GM21737 (cell line): ENCODE results near the gene KRT36.

Source experiments
- ATAC-seq: cut with Tn5 transposase; IDR thresholded peaks from one replicate; pipeline ENCODE4 v1.9.1; 2021; ENCODE audit warnings: mild to moderate bottlenecking, moderate library complexity; ENCODE audit not compliant: unreplicated experiment

KRT36 gene

DNA sequence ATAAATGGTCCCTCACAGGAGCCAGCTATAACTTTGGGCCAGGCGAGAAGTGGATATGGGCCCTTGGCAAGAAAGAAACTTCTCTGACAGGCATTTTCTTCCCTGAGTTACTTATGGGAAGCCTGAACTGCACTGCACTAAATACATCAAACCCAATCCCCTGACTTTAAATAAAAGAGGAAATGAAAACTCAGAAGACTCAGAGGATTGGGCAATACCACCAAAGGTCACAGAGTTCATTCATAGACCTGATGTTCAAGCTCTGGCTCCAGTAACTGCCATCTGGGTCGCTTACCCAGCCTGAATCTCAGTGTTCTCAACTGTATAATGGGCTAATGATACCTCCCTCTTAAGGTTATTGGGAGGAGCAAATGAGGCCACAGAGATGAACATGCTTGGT is 9.6 kb downstream of the KRT36 start:
- ATAC-seq, result no peak

DNA sequence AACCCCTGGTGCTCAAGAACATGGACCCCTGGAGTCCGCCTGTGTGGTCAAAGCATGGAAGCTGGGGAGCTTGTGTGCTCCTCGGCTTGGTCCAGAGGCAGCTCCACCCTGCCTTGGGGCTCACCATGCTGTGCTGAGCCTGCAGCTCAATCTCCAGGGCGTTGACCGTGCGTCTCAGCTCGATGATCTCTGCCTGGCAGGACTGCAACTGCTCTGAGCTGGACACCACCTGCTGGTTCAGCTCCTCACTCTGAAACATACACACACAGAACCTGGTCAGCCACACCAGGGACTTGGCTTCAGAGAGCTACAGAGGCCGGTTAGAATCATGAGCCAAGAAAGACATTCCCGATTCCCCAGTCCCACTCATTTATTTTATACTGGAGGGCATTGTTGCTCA is 11.5 kb downstream of the KRT36 start:
- no peak for ATAC-seq

DNA sequence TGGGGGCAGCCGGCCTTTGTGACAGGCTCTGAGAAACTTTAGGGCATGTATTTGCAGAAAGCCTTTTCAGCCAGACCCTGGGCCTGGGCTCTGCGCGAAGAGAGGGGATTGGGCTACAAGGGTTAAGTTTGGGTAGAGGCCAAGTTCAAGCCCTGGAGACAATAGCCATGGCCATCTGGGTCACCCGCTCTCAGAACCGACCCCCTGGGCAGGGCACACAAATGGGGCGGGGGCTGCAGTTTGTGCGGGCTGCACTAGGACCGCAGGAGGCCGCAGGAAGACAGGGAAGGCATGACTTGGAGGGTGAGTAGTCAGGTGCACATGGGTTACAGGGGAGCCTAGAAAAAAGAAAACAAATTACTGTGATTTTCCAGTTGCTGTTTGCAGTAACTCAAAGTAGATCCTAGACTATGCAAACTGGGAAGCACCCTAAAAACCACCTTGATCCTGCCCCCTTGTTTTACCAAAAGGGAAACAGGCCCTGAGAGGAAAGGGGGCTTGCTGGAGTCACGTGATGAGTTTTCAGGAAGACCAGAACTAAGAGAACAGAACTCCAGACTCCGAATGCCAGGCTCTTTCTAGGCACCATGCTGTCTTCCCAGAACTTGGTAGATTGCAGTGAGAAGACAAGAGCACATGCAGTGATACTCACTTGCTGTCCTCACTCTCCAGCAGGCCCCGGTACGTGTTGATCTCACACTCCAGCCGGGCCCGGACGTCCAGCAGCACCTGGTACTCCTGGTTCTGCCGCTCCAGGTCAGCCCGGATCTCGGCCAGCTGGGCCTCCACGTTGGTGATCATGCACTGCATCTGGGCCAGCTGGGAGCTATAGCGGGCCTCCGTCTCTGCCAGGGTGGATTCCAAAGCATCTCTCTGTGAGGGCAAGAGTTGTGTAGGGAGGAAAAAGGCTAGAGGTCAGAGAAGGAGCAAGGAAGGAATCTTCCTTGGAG is 12.6 kb downstream of the KRT36 start:
- no peak for ATAC-seq

DNA sequence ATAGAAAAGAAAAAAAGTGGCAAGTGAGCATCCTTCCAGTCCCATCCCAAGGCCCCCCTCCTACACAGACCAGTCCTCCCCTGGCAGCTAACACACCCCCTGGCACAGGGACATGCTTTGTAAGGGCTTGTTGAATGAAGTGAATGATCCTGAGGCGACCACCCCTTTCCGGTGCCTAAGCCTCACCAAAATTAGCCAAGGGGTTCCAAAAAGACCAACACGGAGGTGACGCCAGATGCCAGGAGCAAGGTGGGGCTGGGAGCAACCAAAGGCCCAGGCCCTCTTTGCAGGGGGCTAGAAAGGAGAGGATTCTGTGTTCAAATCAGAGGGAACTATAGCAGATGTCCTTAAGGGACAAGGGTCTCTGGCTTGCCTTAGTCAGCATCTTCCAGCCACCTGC is 14.3 kb downstream of the KRT36 start:
- no peak for ATAC-seq

DNA sequence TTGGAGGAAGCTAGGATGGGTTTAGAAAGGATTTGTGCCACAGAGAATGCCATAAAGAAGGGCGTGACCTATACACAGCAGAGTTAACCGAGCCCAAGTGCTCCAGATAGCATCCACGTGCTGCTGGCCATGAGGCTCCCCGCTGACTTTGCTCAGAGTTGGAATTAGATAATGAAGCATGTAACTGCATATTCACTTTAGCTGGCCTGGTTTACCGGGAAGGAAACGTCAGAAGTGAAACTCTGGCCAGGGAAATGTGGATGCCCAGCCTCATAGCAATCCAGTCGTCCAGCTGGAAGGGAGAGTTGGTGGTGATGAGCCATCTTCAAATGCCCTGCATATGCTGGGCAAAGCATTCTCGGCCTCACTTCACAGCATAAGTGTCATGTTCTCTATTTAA is 14.8 kb downstream of the KRT36 start:
- ATAC-seq, result no peak

DNA sequence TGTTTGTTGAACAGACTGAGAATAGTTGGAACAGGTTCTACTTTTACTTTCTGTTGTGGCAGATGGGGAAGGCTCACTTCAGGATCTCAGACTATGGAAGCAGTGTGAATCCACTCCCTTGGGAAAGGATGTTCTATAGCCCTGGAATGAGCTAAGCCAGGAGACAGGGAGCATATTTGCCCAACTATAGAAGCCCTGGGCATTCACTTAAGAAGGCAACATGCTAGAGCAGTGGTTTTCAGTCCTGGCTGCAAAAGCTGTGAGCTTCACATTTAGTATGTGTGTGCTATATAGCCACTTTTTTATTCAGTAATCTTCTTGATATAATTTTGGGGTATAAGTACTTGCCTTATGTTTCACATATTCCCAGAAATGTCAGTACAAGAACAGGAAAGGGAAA is 21.4 kb downstream of the KRT36 start:
- no peak for ATAC-seq

DNA sequence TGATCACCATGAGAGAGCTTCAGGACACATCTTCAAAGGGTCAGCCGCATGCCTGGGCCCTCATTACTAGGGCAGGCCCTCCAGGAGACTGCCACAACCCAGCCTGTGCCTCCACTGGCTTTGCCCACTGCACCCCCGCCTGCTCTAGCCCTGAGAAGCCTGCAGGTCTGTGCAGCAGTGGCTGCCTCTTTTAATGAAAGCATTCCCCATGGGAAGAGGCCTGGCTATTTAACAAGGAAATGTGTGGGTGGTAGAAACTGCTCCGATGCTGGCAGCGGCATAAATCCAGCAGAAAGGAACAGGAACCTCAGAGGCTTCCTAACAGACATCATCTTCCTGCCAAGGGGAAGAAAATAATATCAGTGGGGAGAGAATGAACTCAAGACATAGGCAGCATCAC is 22.1 kb downstream of the KRT36 start:
- ATAC-seq, result no peak

DNA sequence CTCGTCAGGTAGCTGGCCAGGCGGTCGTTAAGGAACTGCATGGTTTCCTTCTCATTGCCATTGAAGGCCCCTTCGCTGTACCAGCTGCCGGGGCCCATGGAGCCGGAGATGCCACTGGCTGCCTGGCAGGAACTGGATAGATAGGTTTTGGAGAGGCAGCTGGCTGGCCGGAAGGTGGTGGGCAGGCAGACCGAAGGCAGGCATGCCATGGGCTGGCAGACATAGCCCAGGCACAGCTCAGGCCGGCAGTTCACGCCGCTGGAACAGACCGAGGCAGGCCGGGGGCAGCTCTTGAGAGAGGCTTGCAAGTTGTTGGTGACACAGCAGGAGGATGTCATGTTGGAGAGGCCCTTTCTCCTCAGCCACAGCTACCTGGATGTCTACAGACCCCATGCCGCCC is 22.7 kb downstream of the KRT36 start, which contains the start of gene KRT32:
KRT32 (minus strand) TSS at position 399 of the 400 bp plus-strand sequence; CDS start at position 338, 61 bp downstream.
- ATAC-seq, result no peak

DNA sequence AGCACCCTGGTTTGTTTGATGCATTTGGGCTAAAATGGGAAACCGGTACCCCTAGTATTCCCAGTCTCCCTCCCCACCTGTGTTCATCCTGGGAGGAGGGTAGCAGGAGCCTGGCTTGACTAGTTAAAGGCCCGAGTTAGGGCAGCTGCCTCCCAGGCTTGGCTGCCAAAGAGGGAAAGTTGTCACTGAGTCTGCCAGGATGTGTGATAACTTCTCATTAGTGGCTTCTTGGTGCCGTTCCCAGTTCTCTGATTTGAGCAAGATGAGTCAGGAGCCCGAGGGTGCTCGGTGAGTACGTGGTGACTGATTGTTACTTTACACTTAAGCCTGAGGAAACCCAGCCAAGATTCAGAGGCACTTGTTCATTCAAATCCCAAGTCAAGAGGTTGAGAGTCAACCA is 25.0 kb downstream of the KRT36 start:
- ATAC-seq, result no peak

DNA sequence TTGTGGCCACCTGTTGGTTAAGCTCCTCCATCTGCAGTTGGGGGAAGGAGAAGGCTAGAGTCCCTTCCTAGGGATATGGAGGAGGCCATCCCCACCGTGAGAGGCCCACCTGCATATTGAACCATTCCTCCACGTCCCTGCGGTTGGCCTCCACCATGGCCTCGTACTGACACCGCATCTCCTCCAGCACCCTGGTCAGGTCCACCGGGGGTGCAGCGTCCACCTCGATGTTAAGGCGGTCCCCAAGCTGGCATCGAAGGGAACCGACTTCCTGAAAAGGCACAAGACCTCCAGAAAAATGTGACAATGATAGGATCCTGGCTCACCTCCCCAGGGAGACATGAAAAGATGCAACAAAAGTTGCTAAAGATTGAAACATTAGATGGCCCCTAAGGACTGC is 25.5 kb downstream of the KRT36 start:
- no peak for ATAC-seq

DNA sequence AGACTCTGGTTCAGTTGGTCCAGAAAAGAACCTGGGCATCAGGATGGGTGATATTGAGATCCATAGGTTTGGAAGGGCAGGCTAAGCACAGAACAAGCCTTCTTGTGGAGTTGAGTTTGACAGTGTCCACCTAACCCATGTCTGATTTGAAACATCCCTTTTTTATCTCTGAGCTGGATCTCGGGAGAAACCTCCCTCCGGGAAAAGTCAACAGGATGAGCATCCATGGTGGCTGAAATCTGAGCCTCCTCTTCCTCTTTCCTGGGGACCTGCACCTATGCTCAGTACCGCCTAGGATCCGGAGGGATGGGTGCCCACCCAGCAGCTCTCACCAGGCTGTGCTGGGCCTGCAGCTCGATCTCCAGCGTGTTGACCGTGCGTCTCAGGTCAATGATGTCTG is 26.0 kb downstream of the KRT36 start:
- no peak for ATAC-seq

DNA sequence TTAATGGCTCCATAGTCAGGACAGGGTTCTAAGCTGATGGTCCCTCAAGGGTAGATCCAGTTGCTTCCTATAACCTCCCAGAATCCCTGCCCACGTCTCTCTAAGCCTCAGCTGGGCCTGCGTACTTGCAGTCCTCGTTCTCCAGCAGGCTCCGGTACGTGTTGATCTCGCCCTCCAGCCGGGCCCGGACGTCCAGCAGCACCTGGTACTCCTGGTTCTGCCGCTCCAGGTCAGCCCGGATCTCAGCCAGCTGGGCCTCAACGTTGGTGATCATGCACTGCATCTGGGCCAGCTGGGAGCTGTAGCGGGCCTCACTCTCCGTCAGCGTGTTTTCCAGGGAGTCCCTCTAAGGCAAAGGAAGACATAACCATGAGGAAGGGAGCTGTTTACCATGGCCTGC is 27.0 kb downstream of the KRT36 start:
- ATAC-seq, result no peak

DNA sequence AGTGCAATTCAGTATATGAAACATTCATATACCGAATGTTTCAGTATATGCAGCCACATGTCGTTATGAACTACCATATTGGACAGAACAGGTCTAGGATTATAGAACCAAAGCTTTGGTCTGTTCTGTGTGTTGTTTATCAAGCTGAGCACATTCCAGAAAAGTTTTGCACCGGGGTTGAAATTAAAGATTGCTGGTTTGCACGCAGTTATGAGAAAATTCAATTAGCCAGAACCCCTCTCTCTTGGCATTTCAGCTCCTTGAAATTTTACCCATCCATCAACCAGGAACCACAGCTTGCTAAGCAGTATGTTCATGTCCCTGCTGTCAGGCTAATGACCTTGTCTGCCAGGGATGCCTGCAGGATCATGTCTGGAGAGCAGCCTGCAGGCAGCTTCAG is 32.0 kb downstream of the KRT36 start:
- no peak for ATAC-seq

DNA sequence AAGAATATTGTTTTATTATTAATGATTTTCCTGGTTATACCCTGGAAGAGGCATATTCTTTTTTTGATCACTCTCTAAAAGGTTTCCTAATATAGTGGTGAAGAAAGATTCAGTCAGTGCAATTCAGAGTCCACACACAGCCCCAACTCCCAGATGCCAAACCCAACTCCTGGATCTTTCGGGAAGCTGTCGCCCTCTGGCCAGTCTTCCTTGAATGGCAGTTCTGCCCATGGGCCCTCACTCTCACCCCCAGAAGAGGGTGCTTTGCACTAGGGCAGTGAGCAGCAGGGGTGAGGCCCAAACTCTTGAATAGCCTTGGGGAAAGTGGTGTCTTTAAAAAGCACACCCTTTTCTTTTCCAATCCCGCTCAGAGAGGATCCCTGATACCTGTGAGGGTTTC is 33.5 kb downstream of the KRT36 start:
- ATAC-seq, result no peak

DNA sequence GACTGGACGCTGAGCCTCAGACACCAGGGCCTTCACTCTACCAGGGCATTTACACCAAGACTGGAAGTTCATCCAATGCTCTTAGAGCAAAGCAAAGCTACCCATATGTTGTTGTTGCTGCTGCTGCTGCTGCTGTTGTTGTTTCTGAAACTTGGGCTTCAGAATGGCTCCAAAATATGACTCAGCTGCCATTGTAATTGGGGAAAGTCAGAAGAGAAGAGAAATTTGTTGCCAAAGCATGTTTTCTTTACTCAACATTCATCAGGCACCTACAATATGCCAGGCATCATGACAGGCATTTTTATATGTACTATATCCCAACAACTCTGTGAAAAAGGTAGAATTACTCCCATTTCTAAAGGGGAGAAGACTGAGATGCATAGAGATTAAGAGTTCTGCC is 34.5 kb downstream of the KRT36 start:
- ATAC-seq, result no peak

DNA sequence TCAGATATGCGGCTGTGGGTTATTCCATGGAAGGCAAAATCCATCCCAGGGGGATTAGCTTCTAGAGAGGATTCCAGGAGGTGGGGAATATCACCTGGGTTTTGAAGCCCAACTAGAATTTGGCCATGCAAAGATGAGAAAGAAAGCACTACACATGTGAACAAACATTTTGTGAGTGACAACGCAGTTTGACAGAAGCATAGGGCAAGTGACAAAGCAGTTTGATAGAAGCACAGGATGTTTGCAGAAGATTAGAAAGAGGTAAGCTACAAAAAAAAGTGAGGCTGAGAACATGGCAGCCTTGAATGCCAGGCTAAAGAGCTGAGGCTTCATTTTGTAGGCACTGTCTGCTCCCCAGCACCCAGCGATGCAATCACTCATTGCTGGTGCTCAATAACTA is 36.6 kb downstream of the KRT36 start:
- ATAC-seq, result no peak

DNA sequence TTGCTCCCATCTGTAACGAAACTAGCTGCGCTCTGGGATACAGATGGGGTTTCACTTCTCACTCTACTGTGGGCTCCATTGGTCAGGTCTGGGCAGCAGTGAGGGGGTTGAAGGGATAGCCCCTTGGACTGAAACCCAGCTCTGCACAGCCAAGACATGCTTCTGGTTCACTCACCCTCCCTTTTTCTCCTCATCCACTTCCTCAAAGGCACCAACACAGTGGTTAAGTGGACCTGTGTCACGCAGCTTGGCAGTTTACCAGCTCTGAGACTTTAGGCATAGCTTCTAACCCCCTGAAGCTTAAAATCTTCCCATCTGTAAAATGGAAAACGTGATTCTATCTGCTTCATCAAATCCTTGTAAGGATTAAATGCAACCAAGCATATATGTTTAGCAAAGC is 37.4 kb downstream of the KRT36 start:
- ATAC-seq, result no peak

DNA sequence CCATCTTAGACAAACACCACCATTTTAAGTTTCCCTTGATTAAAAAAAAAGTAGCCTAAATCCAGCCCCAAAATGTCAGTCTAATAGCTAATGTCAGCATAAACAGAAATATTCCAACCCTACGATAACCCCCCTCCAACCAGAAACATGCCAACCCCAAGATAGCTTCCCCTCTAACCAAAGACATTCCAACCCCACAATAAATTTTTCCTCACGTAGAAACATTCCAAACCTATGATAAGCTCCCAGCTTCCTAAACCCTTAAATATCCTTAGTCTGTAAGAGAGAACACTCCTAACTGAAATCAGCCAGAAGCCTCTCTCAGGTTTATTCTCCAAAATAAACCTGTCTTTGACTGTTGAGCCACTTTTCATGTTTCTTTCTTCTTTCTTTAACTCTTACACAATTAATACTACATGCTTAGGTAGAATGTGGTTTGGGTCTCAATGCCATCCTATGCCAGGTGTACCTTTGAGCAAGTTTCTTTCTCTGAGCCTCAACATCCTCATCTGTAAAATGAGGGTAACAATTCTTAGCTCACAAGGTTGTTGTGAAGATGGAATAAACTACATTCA is 38.5 kb downstream of the KRT36 start:
- ATAC-seq, result no peak

DNA sequence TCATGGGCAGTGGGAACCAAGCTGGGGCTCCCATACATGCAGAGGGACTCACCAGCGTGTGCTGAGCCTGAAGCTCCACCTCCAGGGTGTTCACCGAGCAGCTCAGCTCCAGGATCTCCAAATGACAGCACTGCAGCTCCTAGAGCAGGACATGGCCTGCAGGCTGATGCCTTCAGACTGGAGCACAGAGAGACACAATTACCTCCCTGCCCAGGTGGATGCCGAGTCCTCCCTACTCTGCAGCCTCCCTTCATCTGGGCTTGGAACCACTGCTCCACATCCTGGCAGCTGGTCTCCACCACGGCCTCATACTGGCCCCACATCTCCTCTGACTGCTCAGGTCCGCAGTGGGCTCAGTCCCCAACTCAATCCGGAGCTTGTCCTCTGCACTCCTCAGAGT is 40.7 kb downstream of the KRT36 start:
- no peak for ATAC-seq

DNA sequence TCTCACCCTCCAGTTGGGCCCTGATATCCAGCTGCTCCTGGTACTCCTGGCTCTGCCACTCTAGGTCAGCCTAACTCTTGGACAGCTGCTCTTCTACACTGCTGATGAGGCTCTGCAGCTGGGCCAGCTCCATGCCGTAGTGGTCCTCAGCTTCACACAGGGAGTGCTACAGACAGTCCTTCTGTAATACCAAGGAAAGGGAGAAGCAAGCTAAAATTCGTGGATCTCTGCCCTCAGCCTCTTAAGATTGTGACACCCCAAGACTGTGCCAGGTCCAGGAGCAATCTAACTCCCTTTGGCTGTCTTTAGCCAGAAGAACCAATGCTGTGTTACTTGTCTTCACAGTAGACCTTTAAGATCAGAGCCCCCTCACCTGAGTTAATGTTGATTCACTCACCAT is 41.2 kb downstream of the KRT36 start:
- ATAC-seq, result no peak

DNA sequence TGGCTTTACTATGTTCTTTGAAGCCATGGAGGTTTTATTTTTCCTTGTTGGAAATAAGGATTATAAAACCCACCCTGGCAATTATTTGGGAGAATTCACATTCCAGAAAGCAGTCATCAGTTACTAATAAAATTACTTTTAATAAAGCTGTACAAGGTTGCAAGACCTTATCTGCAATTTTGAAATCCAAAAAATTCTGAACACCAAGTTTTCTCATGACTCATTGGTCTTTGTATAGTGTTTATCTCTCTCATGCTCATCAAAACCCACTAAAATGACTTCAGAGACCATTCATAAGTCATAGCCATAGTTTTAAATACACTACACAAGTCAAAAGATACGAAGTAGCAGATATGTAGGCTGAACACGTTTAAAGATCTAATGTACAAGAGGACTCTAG is 42.9 kb downstream of the KRT36 start:
- no peak for ATAC-seq

DNA sequence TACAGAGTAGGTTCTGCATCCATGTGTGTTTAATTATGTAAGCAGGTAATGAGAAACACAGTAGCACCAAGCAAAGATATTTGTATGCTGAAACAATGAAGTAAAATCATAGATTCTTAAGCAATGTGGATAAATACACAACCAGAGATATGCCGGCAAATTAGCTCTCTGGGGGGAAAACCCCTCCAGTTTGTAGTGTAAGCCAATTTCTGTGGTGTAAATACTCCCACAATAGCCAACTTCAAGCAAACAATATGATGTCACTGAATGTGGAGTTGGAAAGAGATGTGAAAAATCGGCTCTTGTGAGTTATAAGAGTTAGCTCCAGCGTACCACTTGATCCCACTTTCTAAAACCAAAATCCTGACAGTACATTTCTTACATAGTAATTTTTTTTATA is 45.1 kb downstream of the KRT36 start:
- no peak for ATAC-seq

DNA sequence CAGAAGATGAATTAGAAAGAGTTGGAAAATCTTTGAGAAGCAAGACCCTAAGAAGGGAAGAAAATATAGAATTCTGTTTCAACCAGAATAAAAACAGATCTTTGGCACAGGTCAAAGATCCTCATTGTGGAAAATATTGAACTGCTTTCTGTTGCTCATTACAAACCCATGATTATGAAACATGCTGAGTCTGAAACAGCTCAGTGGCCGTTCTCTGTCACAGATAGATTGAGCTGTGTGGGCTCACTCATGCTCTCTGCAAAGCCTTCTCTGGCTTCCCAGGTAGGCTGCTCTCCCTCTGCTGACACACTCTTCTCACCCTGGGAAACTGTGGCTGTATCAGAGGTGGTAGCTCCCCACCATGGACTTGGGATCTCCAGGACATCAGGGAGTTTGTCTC is 45.5 kb downstream of the KRT36 start:
- ATAC-seq, result no peak
